HG03469 (cell line): Measurements from ENCODE around the gene MAU2.
"Not testable (repeated sequence)": the region's sequence is repeated elsewhere in the genome, so short reads cannot be mapped to it uniquely, and the experiment has no call there.

Experiments
- ATAC-seq: cut with Tn5 transposase; IDR thresholded peaks from one replicate; pipeline ENCODE4 v1.9.1; 2021; ENCODE audit warnings: mild to moderate bottlenecking, moderate library complexity, moderate number of reproducible peaks; ENCODE audit not compliant: unreplicated experiment

The MAU2 gene

GRCh38 chr19:19381007-19381926 is 60.6 kb downstream of the MAU2 start:
- no peak for ATAC-seq

- ATAC-seq = no peak
These were observed 61.5 kb downstream of the MAU2 start for GRCh38 chr19:19382118-19382517.

GRCh38 chr19:19384486-19384885 is 63.9 kb downstream of the MAU2 start:
- no peak for ATAC-seq

GRCh38 chr19:19385131-19385895 is 64.7 kb downstream of the MAU2 start:
- ATAC-seq = peak; percentile 86

GRCh38 chr19:19385896-19386869 is 65.6 kb downstream of the MAU2 start:
- no peak for ATAC-seq

- ATAC-seq = no peak
These were observed 66.5 kb downstream of the MAU2 start for GRCh38 chr19:19387108-19387507.

- ATAC-seq = no peak
These were observed 68.2 kb downstream of the MAU2 start for GRCh38 chr19:19388568-19389555.

- not testable (repeated sequence) for ATAC-seq
These were observed 69.1 kb downstream of the MAU2 start for GRCh38 chr19:19389683-19390082.

- ATAC-seq = not testable (repeated sequence)
These were observed 73.7 kb downstream of the MAU2 start for GRCh38 chr19:19394333-19394732.

- ATAC-seq = no peak
These were observed 79.3 kb downstream of the MAU2 start for GRCh38 chr19:19399733-19400433.

GRCh38 chr19:19402656-19403372 is 82.2 kb downstream of the MAU2 start:
- no peak for ATAC-seq

GRCh38 chr19:19403373-19403901 is 82.8 kb downstream of the MAU2 start:
- no peak for ATAC-seq

- peak; percentile 50 for ATAC-seq
These were observed 84.5 kb downstream of the MAU2 start, which contains the start of gene GATAD2A for GRCh38 chr19:19404879-19405860. Gene GATAD2A (plus strand): TSS chr19:19405675. CDS start chr19:19465346, 59,671 bp downstream.

- ATAC-seq = no peak
These were observed 85.6 kb downstream of the MAU2 start for GRCh38 chr19:19405971-19406877.

- no peak for ATAC-seq
These were observed 86.4 kb downstream of the MAU2 start for GRCh38 chr19:19406878-19407632.
